ENCODE results near the gene ABCC2. TPM values are rescaled to one million over a fixed set of nuclear protein-coding genes. Genes with fewer than 3 reads are reported as not detected.

ABCC2 gene
- total and polyA plus RNA-seq, 9 of the 15 experiments (the other 6 are each of a cell fraction or from before 2014, with no cell fraction given): 0.03 to 0.18 (median 0.10) TPM; not detected in 1

DNA sequence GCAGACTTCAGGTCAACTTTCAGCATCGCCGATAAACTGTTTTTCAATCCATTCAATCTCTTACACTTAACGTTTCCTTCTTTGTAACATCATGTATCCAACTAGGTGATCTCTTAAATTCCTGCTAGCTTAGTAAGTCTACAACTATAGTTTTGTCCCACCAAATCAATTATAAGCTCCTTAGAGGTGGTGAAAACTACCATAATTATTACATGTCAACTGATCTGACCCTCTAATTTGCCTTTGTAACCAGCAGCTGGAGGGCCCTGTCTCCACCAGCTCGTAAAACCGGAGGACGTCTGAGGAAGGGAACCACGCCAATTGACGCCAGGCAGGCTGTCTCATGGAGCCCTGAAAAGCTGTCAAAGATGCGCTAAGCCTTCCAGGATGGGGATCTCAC lies 113.4 kb downstream of the ABCC2 start:
- peaks cover 7% of the 10 kb centered on the region; the same call in 1 of the 3 replicates for H3K36me3 ChIP-seq (ENCODE audit: control insufficient read depth, insufficient read depth, low read length)
- TF ChIP-seq MCM7 (IDR thresholded peaks at IDR 0.05) (no peak), BRD4 (IDR thresholded peaks at IDR 0.05) (no peak), HDAC2 (IDR thresholded peaks at IDR 0.05) (no peak), ZNF436 (CRISPR knock-in tag; IDR thresholded peaks at IDR 0.05) (no peak), TAF9B (IDR thresholded peaks at IDR 0.05; ENCODE audit: partially characterized antibody) (no peak), ZNF184 (CRISPR knock-in tag; IDR thresholded peaks at IDR 0.05) (no peak), PHF20 (IDR thresholded peaks at IDR 0.05; ENCODE audit: partially characterized antibody) (no peak), OTX1 (CRISPR knock-in tag; IDR thresholded peaks at IDR 0.05) (no peak), NBN (IDR thresholded peaks at IDR 0.05; ENCODE audit: low read depth) (no peak), ZNF764 (CRISPR knock-in tag; IDR thresholded peaks at IDR 0.05; ENCODE audit: low read depth) (no peak)
- intact Hi-C loops (cut with micrococcal nuclease): no loop called here
- no peaks in the 10 kb centered on the region for H3K9me3 ChIP-seq (replicated peaks; ENCODE audit: control insufficient read depth, insufficient read depth, low read depth, low read length)
- no peak overlapping the region for H3K27ac ChIP-seq (ENCODE audit: extremely low read depth, low read depth, low read length)
- H2AFZ ChIP-seq (ENCODE audit: low read depth, low read length): no peak overlapping the region
- no peak for DNase-seq (ENCODE audit: extremely low read depth in 1 of 4, low spot score in 3 of 4)
- BruUV-seq (replicated peaks): no TSS peak
- in situ Hi-C loops (cut with MboI): no loop called here
- no peaks in the 10 kb centered on the region for H3K27me3 ChIP-seq (ENCODE audit: control insufficient read depth in 2 of 2, insufficient read depth in 2 of 2, low read length in 2 of 2)
- WGBS (ENCODE audit: insufficient coverage, low coverage, missing lambda C conversion rate): 76% methylated on average over 7 of the region's 9 CpGs
- CTCF ChIA-PET (ENCODE audit: low intra/inter-chr PET ratio): no interaction called here
- no peak overlapping the region for H3K4me3 ChIP-seq
- H4K20me1 ChIP-seq (replicated peaks; ENCODE audit: control insufficient read depth, insufficient read depth, low read length): no peaks in the 10 kb centered on the region
- no peak for FAIRE-seq
- H3K79me2 ChIP-seq (ENCODE audit: control insufficient read depth, insufficient read depth, low read length): no peaks in the 10 kb centered on the region
- H3K9ac ChIP-seq (ENCODE audit: insufficient read depth in 1 of 2, low read depth in 2 of 2, low read length in 2 of 2): no peak overlapping the region
- ATAC-seq: no peak
- H3K4me2 ChIP-seq (ENCODE audit: insufficient read depth, low read length): no peak overlapping the region
- H3K9me1 ChIP-seq (ENCODE audit: control insufficient read depth, insufficient read depth, low read length): no peaks in the 10 kb centered on the region
- POLR2A ChIA-PET: interaction anchor here (0.7 kb wide), 1 partner anchor 24 kb away, joined by 3 read pairs; no protein-coding TSS in a partner anchor
- H3K4me1 ChIP-seq (replicated peaks in 1 of 2; ENCODE audit: control insufficient read depth in 2 of 2, insufficient read depth in 2 of 2, low read length in 2 of 2): no peaks in the 10 kb centered on the region

Other genes with a start within 250 kb of the ABCC2 start
- not detected in 2 replicates for gene NKX2-3, start 249.7 kb upstream of the ABCC2 start, total RNA-seq (2014; rRNA removed)
- not detected in 2 replicates for gene NKX2-3, start 249.7 kb upstream of the ABCC2 start, total RNA-seq (2014; rRNA removed; fragmentation: Illumina TruSeq; extraction: Trizol)
- not detected in 2 replicates for gene NKX2-3, start 249.7 kb upstream of the ABCC2 start, total RNA-seq (2015; rRNA removed; fragmentation: Illumina TruSeq; extraction: Trizol)
- not detected in 2 replicates for gene NKX2-3, start 249.7 kb upstream of the ABCC2 start, total RNA-seq (2021)
- gene NKX2-3, start 249.7 kb upstream of the ABCC2 start, polyA plus RNA-seq (2011; rRNA removed): not detected in 2 replicates
- not detected in 2 replicates for gene NKX2-3, start 249.7 kb upstream of the ABCC2 start, polyA plus RNA-seq (2014; fragmentation: Illumina TruSeq; extraction: Trizol)
- gene NKX2-3, start 249.7 kb upstream of the ABCC2 start, polyA plus RNA-seq (2014; fragmentation: Nextera tagmentation; extraction: Ambion mirVana): not detected
- not detected in 2 replicates for gene NKX2-3, start 249.7 kb upstream of the ABCC2 start, polyA plus RNA-seq (2014; rRNA removed)
- 6.2 and 12.7 TPM in 2 replicates for gene SLC25A28, start 162.2 kb upstream of the ABCC2 start, total RNA-seq (2014; rRNA removed)
- gene SLC25A28, start 162.2 kb upstream of the ABCC2 start, total RNA-seq (2014; rRNA removed; fragmentation: Illumina TruSeq; extraction: Trizol): 13.6 and 15.1 TPM in 2 replicates
- 15.3 and 18.8 TPM in 2 replicates for gene SLC25A28, start 162.2 kb upstream of the ABCC2 start, total RNA-seq (2015; rRNA removed; fragmentation: Illumina TruSeq; extraction: Trizol)
- gene SLC25A28, start 162.2 kb upstream of the ABCC2 start, total RNA-seq (2021): 18.5 and 20.3 TPM in 2 replicates
- 31.5 and 41.3 TPM in 2 replicates for gene SLC25A28, start 162.2 kb upstream of the ABCC2 start, polyA plus RNA-seq (2011; rRNA removed)
- gene SLC25A28, start 162.2 kb upstream of the ABCC2 start, polyA plus RNA-seq (2014; fragmentation: Illumina TruSeq; extraction: Trizol): 25.9 and 32.3 TPM in 2 replicates
- gene SLC25A28, start 162.2 kb upstream of the ABCC2 start, polyA plus RNA-seq (2014; fragmentation: Nextera tagmentation; extraction: Ambion mirVana): 10 to 100 TPM in 1 of 2 experiments, 1 to 10 TPM in 1; 8.7 to 10.3 TPM
- gene SLC25A28, start 162.2 kb upstream of the ABCC2 start, polyA plus RNA-seq (2014; rRNA removed): 24.4 and 24.7 TPM in 2 replicates
- 8.5 TPM in 2 replicates for gene ENTPD7, start 123.1 kb upstream of the ABCC2 start, total RNA-seq (2014; rRNA removed)
- 10.2 and 11.9 TPM in 2 replicates for gene ENTPD7, start 123.1 kb upstream of the ABCC2 start, total RNA-seq (2014; rRNA removed; fragmentation: Illumina TruSeq; extraction: Trizol)
- gene ENTPD7, start 123.1 kb upstream of the ABCC2 start, total RNA-seq (2015; rRNA removed; fragmentation: Illumina TruSeq; extraction: Trizol): 13.1 and 13.9 TPM in 2 replicates
- gene ENTPD7, start 123.1 kb upstream of the ABCC2 start, total RNA-seq (2021): 10.6 TPM in 2 replicates
- 12.4 and 13.2 TPM in 2 replicates for gene ENTPD7, start 123.1 kb upstream of the ABCC2 start, polyA plus RNA-seq (2011; rRNA removed)
- gene ENTPD7, start 123.1 kb upstream of the ABCC2 start, polyA plus RNA-seq (2014; fragmentation: Illumina TruSeq; extraction: Trizol): 7.7 and 7.9 TPM in 2 replicates
- gene ENTPD7, start 123.1 kb upstream of the ABCC2 start, polyA plus RNA-seq (2014; fragmentation: Nextera tagmentation; extraction: Ambion mirVana): 1 to 10 TPM; 1.4 to 2.0 TPM
- gene ENTPD7, start 123.1 kb upstream of the ABCC2 start, polyA plus RNA-seq (2014; rRNA removed): 4.5 TPM in 2 replicates
- 18.2 and 20.0 TPM in 2 replicates for gene COX15, start 50.5 kb upstream of the ABCC2 start, total RNA-seq (2014; rRNA removed)
- gene COX15, start 50.5 kb upstream of the ABCC2 start, total RNA-seq (2014; rRNA removed; fragmentation: Illumina TruSeq; extraction: Trizol): 23.7 and 25.4 TPM in 2 replicates
- 18.1 and 19.1 TPM in 2 replicates for gene COX15, start 50.5 kb upstream of the ABCC2 start, total RNA-seq (2015; rRNA removed; fragmentation: Illumina TruSeq; extraction: Trizol)
- gene COX15, start 50.5 kb upstream of the ABCC2 start, total RNA-seq (2021): 26.5 and 28.2 TPM in 2 replicates
- 19.1 and 23.9 TPM in 2 replicates for gene COX15, start 50.5 kb upstream of the ABCC2 start, polyA plus RNA-seq (2011; rRNA removed)
- 24.4 and 25.7 TPM in 2 replicates for gene COX15, start 50.5 kb upstream of the ABCC2 start, polyA plus RNA-seq (2014; fragmentation: Illumina TruSeq; extraction: Trizol)
- 10 to 100 TPM; 44.4 to 45.1 TPM for gene COX15, start 50.5 kb upstream of the ABCC2 start, polyA plus RNA-seq (2014; fragmentation: Nextera tagmentation; extraction: Ambion mirVana)
- gene COX15, start 50.5 kb upstream of the ABCC2 start, polyA plus RNA-seq (2014; rRNA removed): 15.0 and 17.4 TPM in 2 replicates
- 16.7 and 23.4 TPM in 2 replicates for gene CUTC, start 50.4 kb upstream of the ABCC2 start, total RNA-seq (2014; rRNA removed)
- 32.3 and 34.7 TPM in 2 replicates for gene CUTC, start 50.4 kb upstream of the ABCC2 start, total RNA-seq (2014; rRNA removed; fragmentation: Illumina TruSeq; extraction: Trizol)
- 27.3 and 30.3 TPM in 2 replicates for gene CUTC, start 50.4 kb upstream of the ABCC2 start, total RNA-seq (2015; rRNA removed; fragmentation: Illumina TruSeq; extraction: Trizol)
- 18.6 and 21.6 TPM in 2 replicates for gene CUTC, start 50.4 kb upstream of the ABCC2 start, total RNA-seq (2021)
- gene CUTC, start 50.4 kb upstream of the ABCC2 start, polyA plus RNA-seq (2011; rRNA removed): 38.8 and 49.0 TPM in 2 replicates
- 30.1 and 34.7 TPM in 2 replicates for gene CUTC, start 50.4 kb upstream of the ABCC2 start, polyA plus RNA-seq (2014; fragmentation: Illumina TruSeq; extraction: Trizol)
- 10 to 100 TPM; 47.5 to 69.3 TPM for gene CUTC, start 50.4 kb upstream of the ABCC2 start, polyA plus RNA-seq (2014; fragmentation: Nextera tagmentation; extraction: Ambion mirVana)
- gene CUTC, start 50.4 kb upstream of the ABCC2 start, polyA plus RNA-seq (2014; rRNA removed): 35.4 and 36.0 TPM in 2 replicates
- 1.8 and 1.9 TPM in 2 replicates for gene DNMBP, start 227.3 kb downstream of the ABCC2 start, total RNA-seq (2014; rRNA removed)
- gene DNMBP, start 227.3 kb downstream of the ABCC2 start, total RNA-seq (2014; rRNA removed; fragmentation: Illumina TruSeq; extraction: Trizol): 2.1 and 2.2 TPM in 2 replicates
- 2.8 and 3.2 TPM in 2 replicates for gene DNMBP, start 227.3 kb downstream of the ABCC2 start, total RNA-seq (2015; rRNA removed; fragmentation: Illumina TruSeq; extraction: Trizol)
- gene DNMBP, start 227.3 kb downstream of the ABCC2 start, total RNA-seq (2021): 3.2 and 3.5 TPM in 2 replicates
- 2.1 and 3.2 TPM in 2 replicates for gene DNMBP, start 227.3 kb downstream of the ABCC2 start, polyA plus RNA-seq (2011; rRNA removed)
- gene DNMBP, start 227.3 kb downstream of the ABCC2 start, polyA plus RNA-seq (2014; fragmentation: Illumina TruSeq; extraction: Trizol): 3.1 and 3.7 TPM in 2 replicates
- gene DNMBP, start 227.3 kb downstream of the ABCC2 start, polyA plus RNA-seq (2014; fragmentation: Nextera tagmentation; extraction: Ambion mirVana): 1 to 10 TPM in 1 of 2 experiments, under 1 TPM in 1; 0.83 to 1.1 TPM
- gene DNMBP, start 227.3 kb downstream of the ABCC2 start, polyA plus RNA-seq (2014; rRNA removed): 1.8 and 2.3 TPM in 2 replicates